ENCODE measurements around the gene MC1R. TPM values are rescaled to one million over a fixed set of nuclear protein-coding genes. Genes with fewer than 3 reads are reported as not detected.

The MC1R gene
- total RNA-seq, 1 donor from 2014 or later: 3.8 TPM

DNA sequence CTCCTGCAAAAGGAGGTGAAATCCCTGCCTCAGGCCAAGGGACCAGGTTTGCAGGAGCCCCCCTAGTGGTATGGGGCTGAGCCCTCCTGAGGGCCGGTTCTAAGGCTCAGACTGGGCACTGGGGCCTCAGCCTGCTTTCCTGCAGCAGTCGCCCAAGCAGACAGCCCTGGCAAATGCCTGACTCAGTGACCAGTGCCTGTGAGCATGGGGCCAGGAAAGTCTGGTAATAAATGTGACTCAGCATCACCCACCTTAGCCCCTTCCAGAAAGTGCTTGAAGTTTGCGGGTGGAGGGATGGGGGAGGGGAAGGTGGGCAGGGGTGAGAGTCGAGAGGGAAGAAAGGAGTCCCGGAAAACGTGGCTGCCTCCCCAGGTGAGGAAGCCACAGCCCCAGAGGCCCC, 2.1 kb downstream of the MC1R start:
- no peaks in the 10 kb centered on the region for H3K9me3 Mint-ChIP-seq
- no peak overlapping the region for H3K27ac Mint-ChIP-seq
- TF ChIP-seq CTCF (conservative IDR thresholded peaks at IDR 0.05): no peak
- no peaks in the 10 kb centered on the region for H3K36me3 Mint-ChIP-seq
- peaks cover 25% of the 10 kb centered on the region for H3K27me3 Mint-ChIP-seq
- H3K4me1 Mint-ChIP-seq (ENCODE audit: unreplicated experiment): no peaks in the 10 kb centered on the region
- no peak for DNase-seq (ENCODE audit: extremely low spot score, unreplicated experiment)
- no peak overlapping the region for H3K4me3 Mint-ChIP-seq

DNA sequence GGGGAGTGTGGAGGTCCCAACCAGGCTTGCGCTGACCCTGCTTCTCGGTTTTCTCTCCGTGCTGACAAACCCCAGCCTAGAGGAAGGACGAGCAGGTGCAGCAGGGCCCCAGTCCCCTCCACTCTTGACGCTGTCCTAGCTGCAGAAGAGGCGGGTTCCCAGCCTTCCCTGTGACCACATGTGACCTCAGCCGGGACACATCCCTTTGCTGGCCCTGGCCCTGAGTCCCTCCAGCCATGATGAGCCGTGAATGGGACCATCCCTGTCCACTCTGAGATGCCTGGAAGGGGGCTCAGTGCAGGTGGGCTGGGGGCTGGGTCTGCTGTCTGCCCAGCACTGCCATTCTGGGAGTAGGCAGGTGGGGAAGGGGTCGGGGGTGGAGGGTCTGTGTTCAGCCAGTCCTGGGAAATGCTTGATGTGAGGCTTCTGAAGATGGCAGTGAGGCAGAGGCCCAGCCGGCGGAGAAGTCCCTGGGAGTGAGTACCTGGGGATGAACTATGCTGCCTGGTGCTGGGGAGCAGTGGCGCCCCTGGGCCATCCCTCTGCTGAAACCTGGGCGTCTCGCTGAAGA, 2.6 kb downstream of the MC1R start:
- no peaks in the 10 kb centered on the region for H3K4me1 Mint-ChIP-seq (ENCODE audit: unreplicated experiment)
- peak overlapping the region; percentile 91 for H3K4me3 Mint-ChIP-seq
- no peak overlapping the region for H3K27ac Mint-ChIP-seq
- no peaks in the 10 kb centered on the region for H3K9me3 Mint-ChIP-seq
- DNase-seq (ENCODE audit: extremely low spot score, unreplicated experiment): no peak
- no peaks in the 10 kb centered on the region for H3K36me3 Mint-ChIP-seq
- TF ChIP-seq CTCF (conservative IDR thresholded peaks at IDR 0.05): no peak
- H3K27me3 Mint-ChIP-seq: peaks cover 25% of the 10 kb centered on the region

- Mint-ChIP-seq H3K4me1 (ENCODE audit: unreplicated experiment) (no peaks in the 10 kb centered on the region), H3K36me3 (no peaks in the 10 kb centered on the region), H3K9me3 (no peaks in the 10 kb centered on the region), H3K27ac (peak overlapping the region; percentile 87), H3K27me3 (peaks cover 25% of the 10 kb centered on the region), H3K4me3 (peak overlapping the region; percentile 91)
- TF ChIP-seq CTCF (conservative IDR thresholded peaks at IDR 0.05): no peak
- DNase-seq (ENCODE audit: extremely low spot score, unreplicated experiment): no peak
Measured at GRCh38 chr16:89921702-89922476, 3.2 kb downstream of the MC1R start.

- Mint-ChIP-seq H3K9me3 (no peaks in the 10 kb centered on the region), H3K27ac (peak overlapping the region; percentile 87), H3K36me3 (no peaks in the 10 kb centered on the region), H3K4me1 (ENCODE audit: unreplicated experiment) (no peaks in the 10 kb centered on the region), H3K27me3 (peaks cover 25% of the 10 kb centered on the region), H3K4me3 (peak overlapping the region; percentile 91)
- TF ChIP-seq CTCF (conservative IDR thresholded peaks at IDR 0.05): no peak
- no peak for DNase-seq (ENCODE audit: extremely low spot score, unreplicated experiment)
Measured at GRCh38 chr16:89922477-89922883, 3.8 kb downstream of the MC1R start.

GRCh38 chr16:89922884-89923639, 4.4 kb downstream of the MC1R start, which contains the start of gene TUBB3:
TUBB3 (plus strand) TSS chr16:89923342; CDS start chr16:89923402, 60 bp downstream.
- no peak for TF ChIP-seq CTCF (conservative IDR thresholded peaks at IDR 0.05)
- H3K4me1 Mint-ChIP-seq (ENCODE audit: unreplicated experiment): no peaks in the 10 kb centered on the region
- H3K4me3 Mint-ChIP-seq: peak within 1 kb of the TSS; percentile 91
- H3K9me3 Mint-ChIP-seq: no peaks in the 10 kb centered on the region
- peak within 1 kb of the TSS; percentile 87 for H3K27ac Mint-ChIP-seq
- peaks cover 25% of the 10 kb centered on the region for H3K27me3 Mint-ChIP-seq
- DNase-seq (ENCODE audit: extremely low spot score, unreplicated experiment): peak; percentile 84
- no peaks in the 10 kb centered on the region for H3K36me3 Mint-ChIP-seq
